ENCODE measurements around the gene PAM.

The PAM gene

GRCh38 chr5:102863764-102864560, 108.9 kb downstream of the PAM start:
- no peak for DNase-seq

GRCh38 chr5:102865171-102865509, 110.0 kb downstream of the PAM start:
- DNase-seq: no peak

- DNase-seq: peak; percentile 50
Measured at GRCh38 chr5:102865510-102866236, 110.6 kb downstream of the PAM start.

- DNase-seq: no peak
Measured at GRCh38 chr5:102866237-102866600, 111.1 kb downstream of the PAM start.

GRCh38 chr5:102867992-102868662, 113.0 kb downstream of the PAM start:
- DNase-seq: no peak

GRCh38 chr5:102869230-102869629, 114.1 kb downstream of the PAM start:
- no peak for DNase-seq

- no peak for DNase-seq
Measured at GRCh38 chr5:102873379-102873932, 118.4 kb downstream of the PAM start.

GRCh38 chr5:102874054-102874453, 118.9 kb downstream of the PAM start:
- DNase-seq: no peak

- no peak for DNase-seq
Measured at GRCh38 chr5:102875721-102876123, 120.6 kb downstream of the PAM start.

- DNase-seq: no peak
Measured at GRCh38 chr5:102876610-102877009, 121.5 kb downstream of the PAM start.

GRCh38 chr5:102879741-102880140, 124.6 kb downstream of the PAM start:
- DNase-seq: no peak

- DNase-seq: no peak
Measured at GRCh38 chr5:102886586-102886985, 131.5 kb downstream of the PAM start.

GRCh38 chr5:102888483-102888882, 133.4 kb downstream of the PAM start:
- no peak for DNase-seq

GRCh38 chr5:102889033-102889432, 133.9 kb downstream of the PAM start:
- DNase-seq: no peak

- DNase-seq: no peak
Measured at GRCh38 chr5:102890133-102890532, 135.0 kb downstream of the PAM start.

- no peak for DNase-seq
Measured at GRCh38 chr5:102891175-102891574, 136.1 kb downstream of the PAM start.

GRCh38 chr5:102893942-102894341, 138.8 kb downstream of the PAM start:
- DNase-seq: no peak

- no peak for DNase-seq
Measured at GRCh38 chr5:102895234-102895633, 140.1 kb downstream of the PAM start.

- DNase-seq: no peak
Measured at GRCh38 chr5:102895976-102896375, 140.9 kb downstream of the PAM start.

GRCh38 chr5:102901424-102902134, 146.5 kb downstream of the PAM start:
- DNase-seq: no peak

- DNase-seq: no peak
Measured at GRCh38 chr5:102902135-102902448, 147.0 kb downstream of the PAM start.

- DNase-seq: no peak
Measured at GRCh38 chr5:102902647-102903046, 147.5 kb downstream of the PAM start.
